ENCODE measurements around the gene NOL4L. TPM values are rescaled to one million over a fixed set of nuclear protein-coding genes. Genes with fewer than 3 reads are reported as not detected.

The NOL4L gene
- total and polyA plus RNA-seq, 2 experiments from 2014 or later: 38.8 to 39.2 TPM

GRCh38 chr20:32597714-32598113 is 12.6 kb upstream of the NOL4L start (continued):
- TF ChIP-seq EZH2 (IDR thresholded peaks at IDR 0.05; ENCODE audit: low read depth, unreplicated experiment) (no peak), ETS1 (IDR thresholded peaks at IDR 0.05) (no peak), ZNF114 (CRISPR knock-in tag; IDR thresholded peaks at IDR 0.05) (no peak), JUNB (IDR thresholded peaks at IDR 0.05; ENCODE audit: unreplicated experiment) (no peak)

GRCh38 chr20:32596681-32597252 is 11.6 kb upstream of the NOL4L start:
- Histone ChIP-seq H3K79me2 (replicated peaks; ENCODE audit: insufficient read depth) (no peaks in the 10 kb centered on the region), H3K4me3 (no peak overlapping the region), H3K4me2 (no peak overlapping the region), H3K27me3 (ENCODE audit: insufficient read depth) (no peaks in the 10 kb centered on the region), H4K20me1 (replicated peaks; ENCODE audit: insufficient read depth) (no peaks in the 10 kb centered on the region), H3K27ac (ENCODE audit: low read depth) (no peak overlapping the region), H3K36me3 (ENCODE audit: insufficient read depth) (no peaks in the 10 kb centered on the region), H3K4me1 (ENCODE audit: insufficient read depth) (no peaks in the 10 kb centered on the region), H2AFZ (no peak overlapping the region), H3K9me2 (ENCODE audit: insufficient read depth) (no peaks in the 10 kb centered on the region), H3F3A (replicated peaks; ENCODE audit: low read depth) (0 out of 2 replicates have a peak, but pooled peaks cover 3% of the 10 kb centered on the region)
- Mint-ChIP-seq H3K36me3 (ENCODE audit: low read depth) (no peaks in the 10 kb centered on the region), H3K27me3 (ENCODE audit: insufficient read depth, low read depth, poor library complexity) (peaks cover 3% of the 10 kb centered on the region), H3K4me3 (no peak overlapping the region), H3K27ac (no peak overlapping the region), H3K4me1 (no peaks in the 10 kb centered on the region), H3K9me3 (no peaks in the 10 kb centered on the region; the same call in 2 of the 3 replicates)
- DNase-seq (ENCODE audit: low spot score) (no peak), ATAC-seq (no peak)
- no peak for TF ChIP-seq POLR2AphosphoS5 (IDR thresholded peaks at IDR 0.05; ENCODE audit: low read depth)
- TF ChIP-seq ZNF331 (CRISPR knock-in tag; IDR thresholded peaks at IDR 0.05; ENCODE audit: low read depth): no peak
- TF ChIP-seq CTCF (conservative IDR thresholded peaks at IDR 0.05; ENCODE audit: low read depth in 2 of 2): no peak
- no peak for TF ChIP-seq NANOG (IDR thresholded peaks at IDR 0.05; ENCODE audit: borderline replicate concordance)
- TF ChIP-seq ZNF462 (CRISPR knock-in tag; IDR thresholded peaks at IDR 0.05): no peak
- no peak for TF ChIP-seq ETS1 (IDR thresholded peaks at IDR 0.05)
- TF ChIP-seq EZH2 (IDR thresholded peaks at IDR 0.05; ENCODE audit: low read depth, unreplicated experiment): no peak

Data from GM23338 (cell line).